GM12878 (cell line): ENCODE measurements around the gene ALPP. TPM values are rescaled to one million over a fixed set of nuclear protein-coding genes. Genes with fewer than 3 reads are reported as not detected.
A peak's percentile ranks its signal among the peaks of the same experiment; 100 is the strongest.

Source experiments
- ATAC-seq: fragments of 200-7000 bp; cut with Tn5 transposase; 3 replicates; pipeline ENCODE4 v1.9.1; 2020; ENCODE audit warnings: mild to moderate bottlenecking, moderate library complexity
- BruUV-seq: library from RNA; stranded (reverse); fragments of 400-500 nt; replicated peaks from 2 replicates; lab custom pipeline; 2021; lab: Mats Ljungman, UMichigan
- CTCF ChIA-PET: fragments of 300-600 bp; sonication (Branson Sonifier 250); formaldehyde crosslinking; extraction: SDS; loops from one replicate; lab custom pipeline; 2021; ENCODE audit warnings: inconsistent platforms; lab: Yijun Ruan, JAX
- POLR2A ChIA-PET: fragments of 350-600 bp; formaldehyde crosslinking; extraction: SDS; loops from one replicate; lab custom pipeline; 2021; ENCODE audit warnings: inconsistent platforms; lab: Charles Lee
- RAD21 ChIA-PET: fragments of 300-600 bp; sonication (Branson Sonifier 250); formaldehyde crosslinking; loops from one replicate; lab custom pipeline; 2023; ENCODE audit warnings: antibody characterized with exemption; ENCODE audit not compliant: unreplicated experiment; lab: Charles Lee
- SMC1A ChIA-PET: fragments of 300-600 bp; sonication (Branson Sonifier 250); formaldehyde crosslinking; loops from one replicate; lab custom pipeline; 2023; ENCODE audit not compliant: unreplicated experiment, uncharacterized antibody; lab: Charles Lee
- DNase-seq: peaks from one replicate; pipeline ENCODE4 v3.0.0-alpha.2; 2011; ENCODE audit warnings: low read depth, low spot score
- FAIRE-seq: peaks from 3 replicates; lab custom pipeline; 2011; peaks lifted over from hg19 to GRCh38; lab: Jason Lieb, UNC
- H2AFZ ChIP-seq: 2 replicates; pipeline ENCODE4 v1.6.0; 2011; ENCODE audit warnings: low read depth, low read length, control low read depth; ENCODE audit not compliant: control insufficient read depth
- H3K27ac ChIP-seq: 2 replicates; pipeline ENCODE4 v1.5.1; 2011; ENCODE audit warnings: control low read depth; ENCODE audit not compliant: control insufficient read depth, insufficient read depth
- H3K27me3 ChIP-seq, 2 experiments: replicated peaks in 1 of 2; 2 replicates each; pipeline versions ENCODE4 v1.6.0 to v1.6.1; 2011; ENCODE audit warnings: low read length in 1 of 2; ENCODE audit not compliant: control insufficient read depth in 2 of 2, insufficient read depth in 2 of 2
- H3K36me3 ChIP-seq, 2 experiments: 2 replicates each; pipeline ENCODE4 v1.5.1; 2011; ENCODE audit warnings: low read length in 1 of 2; ENCODE audit not compliant: control insufficient read depth in 2 of 2, insufficient read depth in 2 of 2
- H3K4me1 ChIP-seq: 2 replicates; pipeline ENCODE4 v1.6.1; 2011; ENCODE audit warnings: mild to moderate bottlenecking, low read length, moderate library complexity, mixed read lengths; ENCODE audit not compliant: control insufficient read depth, insufficient read depth
- H3K4me2 ChIP-seq: 2 replicates; pipeline ENCODE4 v1.6.0; 2011; ENCODE audit warnings: control low read depth; ENCODE audit not compliant: control insufficient read depth, insufficient read depth
- H3K4me3 ChIP-seq: fragments of 200-600 bp; sonication (generic); 2 replicates; pipeline ENCODE4 v1.5.1; 2016
- H3K79me2 ChIP-seq: 2 replicates; pipeline ENCODE4 v1.6.0; 2011; ENCODE audit warnings: low read length; ENCODE audit not compliant: control insufficient read depth, insufficient read depth
- H3K9ac ChIP-seq: 2 replicates; pipeline ENCODE4 v1.8.0; 2011; ENCODE audit warnings: low read length, control low read depth, mixed read lengths; ENCODE audit not compliant: control insufficient read depth, insufficient read depth
- H3K9me3 ChIP-seq: replicated peaks from 3 replicates; pipeline ENCODE4 v1.5.1; 2011; ENCODE audit warnings: mild to moderate bottlenecking, low read length; ENCODE audit not compliant: control insufficient read depth, insufficient read depth
- H4K20me1 ChIP-seq: 2 replicates; pipeline ENCODE4 v1.6.0; 2011; ENCODE audit not compliant: control insufficient read depth, insufficient read depth
- CBX5 ChIP-seq: sonication (generic); IDR thresholded peaks from 2 replicates; pipeline ENCODE4 v1.6.1; 2016; ENCODE audit warnings: low read depth, moderate library complexity, mild to moderate bottlenecking, inconsistent platforms
- CHD4 ChIP-seq: fragments of 200-600 bp; sonication (generic); IDR thresholded peaks from 2 replicates; pipeline ENCODE4 v1.6.1; 2016; ENCODE audit warnings: mild to moderate bottlenecking
- DPF2 ChIP-seq: fragments of 450-650 bp; IDR thresholded peaks from 2 replicates; pipeline ENCODE4 v1.6.1; 2017; ENCODE audit warnings: mild to moderate bottlenecking
- HDGF ChIP-seq: fragments of 450-650 bp; IDR thresholded peaks from 2 replicates; pipeline ENCODE4 v1.6.1; 2016; ENCODE audit warnings: antibody characterized with exemption
- JUNB ChIP-seq: IDR thresholded peaks from 2 replicates; pipeline ENCODE4 v1.6.1; 2016; ENCODE audit warnings: antibody characterized with exemption, mild to moderate bottlenecking
- NBN ChIP-seq: fragments of 450-650 bp; IDR thresholded peaks from 2 replicates; pipeline ENCODE4 v1.6.1; 2016
- NR2F1 ChIP-seq: fragments of 450-650 bp; conservative IDR thresholded peaks from 2 replicates; pipeline ENCODE4 v1.6.1; 2017; ENCODE audit warnings: mild to moderate bottlenecking
- NRF1 ChIP-seq: conservative IDR thresholded peaks from 2 replicates; pipeline ENCODE4 v1.6.1; 2011; ENCODE audit warnings: mild to moderate bottlenecking, low read depth, low read length, improper control_type of control experiment
- POLR2AphosphoS2 ChIP-seq: IDR thresholded peaks from 2 replicates; pipeline ENCODE4 v1.6.1; 2011; ENCODE audit warnings: low read depth, mild to moderate bottlenecking, low read length, improper control_type of control experiment, moderate library complexity
- RBBP5 ChIP-seq: fragments of 200-600 bp; sonication (generic); conservative IDR thresholded peaks from 2 replicates; pipeline ENCODE4 v1.6.1; 2016
- SIN3A ChIP-seq: IDR thresholded peaks from 2 replicates; pipeline ENCODE4 v1.6.1; 2012; ENCODE audit warnings: low read depth, low read length, improper control_type of control experiment
- USF1 ChIP-seq: IDR thresholded peaks from 2 replicates; pipeline ENCODE4 v1.6.1; 2011; ENCODE audit warnings: borderline replicate concordance, low read depth, mild to moderate bottlenecking, moderate library complexity, mixed read lengths, low read length; ENCODE audit not compliant: insufficient read depth; ENCODE audit errors: extremely low read length
- ZBTB4 ChIP-seq: fragments of 450-650 bp; formaldehyde crosslinking; IDR thresholded peaks from 2 replicates; pipeline ENCODE4 v1.4.0; 2022; ENCODE audit warnings: mild to moderate bottlenecking, moderate library complexity
- ZNF274 ChIP-seq: IDR thresholded peaks from one replicate; pipeline ENCODE4 v1.8.0; 2011; ENCODE audit not compliant: insufficient read length, insufficient read depth
- ZNF592 ChIP-seq: fragments of 450-650 bp; IDR thresholded peaks from 2 replicates; pipeline ENCODE4 v1.6.1; 2017; ENCODE audit warnings: mild to moderate bottlenecking, moderate library complexity
- ZZZ3 ChIP-seq: IDR thresholded peaks from 2 replicates; pipeline ENCODE4 v1.6.1; 2011; ENCODE audit warnings: low read depth; ENCODE audit not compliant: control insufficient read depth, insufficient read length
- WGBS: methylation state at CpG from one replicate; pipeline ENCODE4 v1.1.6; 2016; ENCODE audit warnings: low lambda C conversion rate; ENCODE audit not compliant: insufficient replicate concordance, insufficient coverage; ENCODE audit errors: missing lambda C conversion rate; 5-methylcytosine and 5-hydroxymethylcytosine counted together
- in situ Hi-C: fragments of 300-500 bp; cut with MboI; formaldehyde crosslinking; loops from 9 replicates; pipeline ENCODE4 v1.14.3; 2018; ENCODE audit warnings: mixed read lengths
- intact Hi-C: fragments of 100-400 bp; cut with micrococcal nuclease; formaldehyde crosslinking; loops from one replicate; pipeline ENCODE4 v1.14.2; 2022; ENCODE audit not compliant: unreplicated experiment
- polyA plus RNA-seq, 11 experiments: library from polyadenylated mRNA; depleted of rRNA in 4 of 11; unstranded in 6 of 11; stranded (reverse) in 5 of 11; fragments of >200 nt; fragmentation: Nextera tagmentation in 4 of 11; fragmentation: Illumina TruSeq in 1 of 11; extraction: Ambion mirVana in 4 of 11; extraction: Trizol in 1 of 11; gene quantifications; 1 replicate in 1 of 11; 2 replicates in 10 of 11; pipeline versions ENCODE4 v1.2.1 to v1.2.3, GENCODE V29; 2011 to 2016; ENCODE audit warnings: inconsistent platforms in 2 of 11, missing spikeins in 2 of 11, low read depth in 1 of 11
- total RNA-seq, 4 experiments: library from RNA; depleted of rRNA in 3 of 4; stranded (reverse); fragments of >200 nt in 3 of 4; fragmentation: Illumina TruSeq in 1 of 4; extraction: Trizol in 1 of 4; gene quantifications; 2 replicates each; pipeline versions ENCODE4 v1.2.1 to v1.2.3, GENCODE V29; 2013 to 2021
- TF ChIP-seq, protein P1 (sequence below): fragments of 450-650 bp; conservative IDR thresholded peaks from 2 replicates; pipeline ENCODE4 v1.6.1; 2017; ENCODE audit warnings: mild to moderate bottlenecking, moderate library complexity

Gene ALPP
- total and polyA plus RNA-seq, 10 of the 15 experiments (the other 5 are each of a cell fraction or from before 2014, with no cell fraction given), result 0.21 TPM; not detected in 9

DNA sequence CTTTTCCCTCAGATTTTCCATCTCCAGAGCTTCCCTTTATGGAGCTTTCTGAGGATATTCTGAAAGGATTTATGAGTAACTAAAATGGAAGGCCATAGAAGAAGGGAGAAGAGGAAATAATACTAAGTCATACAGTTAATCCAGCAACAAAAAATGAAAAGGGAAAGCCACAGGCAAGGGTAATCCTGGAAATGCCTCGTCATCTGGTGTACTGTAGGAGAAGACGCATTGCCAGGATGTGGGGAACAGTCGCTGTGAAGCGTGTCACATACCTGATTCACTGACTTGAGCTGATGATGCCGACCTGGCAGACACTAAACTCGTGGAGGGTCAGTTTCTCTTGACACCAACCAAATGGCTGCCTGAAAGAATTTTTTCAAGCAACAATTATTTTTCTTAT is 34.7 kb upstream of the ALPP start:
- CTCF ChIA-PET, result interaction anchor here (1.3 kb wide), 1 partner anchor 96 kb away, joined by 4 read pairs; no protein-coding TSS in a partner anchor
- SMC1A ChIA-PET, result no interaction called here

More for the DNA sequence above, 34.7 kb upstream of the ALPP start:
- 13% methylated on average over 6 of the region's 6 CpGs for WGBS
- Histone ChIP-seq H2AFZ (no peak overlapping the region), H3K4me1 (no peaks in the 10 kb centered on the region), H3K36me3 (no peaks in the 10 kb centered on the region), H3K27ac (no peak overlapping the region), H4K20me1 (no peaks in the 10 kb centered on the region), H3K27me3 (no peaks in the 10 kb centered on the region), H3K9ac (no peak overlapping the region), H3K4me2 (no peak overlapping the region), H3K4me3 (no peak overlapping the region)
- BruUV-seq, result TSS peak; percentile 26
- ATAC-seq (no peak), FAIRE-seq (no peak)
- RAD21 ChIA-PET, result no interaction called here
- intact Hi-C loops (no loop called here), in situ Hi-C loops (no loop called here)
- TF ChIP-seq SIN3A, result no peak
- TF ChIP-seq USF1, result no peak
- TF ChIP-seq, protein P1, sequence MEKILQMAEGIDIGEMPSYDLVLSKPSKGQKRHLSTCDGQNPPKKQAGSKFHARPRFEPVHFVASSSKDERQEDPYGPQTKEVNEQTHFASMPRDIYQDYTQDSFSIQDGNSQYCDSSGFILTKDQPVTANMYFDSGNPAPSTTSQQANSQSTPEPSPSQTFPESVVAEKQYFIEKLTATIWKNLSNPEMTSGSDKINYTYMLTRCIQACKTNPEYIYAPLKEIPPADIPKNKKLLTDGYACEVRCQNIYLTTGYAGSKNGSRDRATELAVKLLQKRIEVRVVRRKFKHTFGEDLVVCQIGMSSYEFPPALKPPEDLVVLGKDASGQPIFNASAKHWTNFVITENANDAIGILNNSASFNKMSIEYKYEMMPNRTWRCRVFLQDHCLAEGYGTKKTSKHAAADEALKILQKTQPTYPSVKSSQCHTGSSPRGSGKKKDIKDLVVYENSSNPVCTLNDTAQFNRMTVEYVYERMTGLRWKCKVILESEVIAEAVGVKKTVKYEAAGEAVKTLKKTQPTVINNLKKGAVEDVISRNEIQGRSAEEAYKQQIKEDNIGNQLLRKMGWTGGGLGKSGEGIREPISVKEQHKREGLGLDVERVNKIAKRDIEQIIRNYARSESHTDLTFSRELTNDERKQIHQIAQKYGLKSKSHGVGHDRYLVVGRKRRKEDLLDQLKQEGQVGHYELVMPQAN, result no peak
- TF ChIP-seq ZNF274, result no peak
- no peak for TF ChIP-seq ZBTB4
- no peak for TF ChIP-seq NBN
- TF ChIP-seq DPF2, result no peak
- no peak for TF ChIP-seq NRF1
- TF ChIP-seq RBBP5, result no peak
- TF ChIP-seq HDGF, result no peak
- TF ChIP-seq CHD4, result no peak
- no peak for TF ChIP-seq ZZZ3
- TF ChIP-seq NR2F1, result no peak
- TF ChIP-seq ZNF592, result no peak
- no peak for TF ChIP-seq JUNB
- no peak for TF ChIP-seq POLR2AphosphoS2
- TF ChIP-seq CBX5, result no peak
- TF ChIP-seq, all 136 proteins: peak for 0
- Histone ChIP-seq H3K9me3 (no peaks in the 10 kb centered on the region), H3K79me2 (no peaks in the 10 kb centered on the region)
- no peak for DNase-seq
- POLR2A ChIA-PET, result no interaction called here
